Stimulated activated CD8-positive, alpha-beta memory T cell treated with anti-CD3 and anti-CD28 coated beads, Interleukin-15, amount 100 ng/mL, for 24 hours (primary cell): ENCODE data around the gene SULT1A1.

Experiments
- DNase-seq: peaks from one replicate; pipeline ENCODE4 v3.0.0-alpha.2; 2020; ENCODE audit warnings: low read depth

SULT1A1 gene

DNA sequence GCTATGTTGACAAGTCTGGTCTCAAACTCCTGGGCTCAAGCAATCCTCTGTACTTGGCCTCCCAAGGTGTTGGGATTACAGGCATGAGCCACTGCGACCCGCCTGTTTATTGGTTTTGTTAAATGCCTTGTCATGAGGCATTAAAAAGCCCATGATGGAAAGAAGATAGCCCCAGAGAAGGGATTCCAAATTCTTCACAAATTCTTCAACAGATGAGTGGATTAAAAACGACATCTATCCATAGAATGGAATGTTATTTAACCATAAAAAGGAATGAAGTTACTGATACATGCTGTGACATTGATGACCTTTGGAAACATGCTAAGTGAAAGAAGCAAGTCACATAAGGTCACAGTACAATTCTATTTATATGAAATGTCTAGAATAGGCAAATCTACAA is 51.4 kb downstream of the SULT1A1 start:
- DNase-seq = no peak

DNA sequence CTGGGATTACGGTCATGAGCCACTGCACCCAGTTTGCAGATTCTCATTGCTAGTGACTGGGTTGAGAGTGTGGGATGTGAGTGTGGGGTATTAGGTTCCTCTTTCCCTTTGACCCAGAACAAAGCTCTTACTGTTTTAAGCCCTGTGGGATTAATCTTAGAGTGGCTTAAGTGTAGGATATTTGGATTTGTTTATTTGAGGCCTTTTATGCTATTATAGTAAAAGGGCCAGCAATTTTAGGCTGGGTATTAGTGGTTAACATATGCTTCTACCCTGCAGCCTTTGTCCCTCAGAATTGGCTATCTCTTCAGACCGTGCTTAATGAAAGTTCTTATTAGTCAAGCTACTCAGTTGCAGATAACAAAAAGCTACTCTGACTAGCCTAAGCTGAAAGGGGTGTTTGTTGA is 52.9 kb downstream of the SULT1A1 start:
- DNase-seq = no peak

DNA sequence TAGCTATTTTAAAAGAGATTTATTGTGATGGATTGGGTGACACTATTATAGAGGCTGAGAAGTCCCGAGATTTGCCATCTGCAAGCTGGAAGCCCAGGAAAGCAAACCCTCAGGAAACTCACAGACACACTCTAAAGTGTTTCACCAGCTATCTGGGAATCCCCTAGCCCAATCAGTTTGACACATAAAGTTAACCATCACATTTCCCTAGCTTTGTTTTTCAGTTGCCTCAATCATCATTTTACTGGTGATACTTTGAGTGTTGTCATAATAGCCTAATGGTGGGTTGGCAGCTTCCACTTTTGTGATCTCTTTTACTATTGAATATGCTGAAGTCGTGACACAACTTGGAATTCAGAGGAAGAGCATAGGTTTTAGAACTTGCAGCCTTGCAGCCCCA is 54.3 kb downstream of the SULT1A1 start:
- no peak for DNase-seq
